Skin epidermis (tissue), 12 donors: ENCODE results near the gene NOL3.

Experiments
- H3K27ac ChIP-seq, 21 experiments: fragments of 200-600 bp; sonication (generic) in 11 of 21; one replicate each; pipeline ENCODE4 v1.5.0; 2020; ENCODE audit warnings: mild to moderate bottlenecking in 3 of 21, inconsistent platforms in 2 of 21, moderate library complexity in 2 of 21
- H3K4me3 ChIP-seq, 7 experiments: fragments of 200-600 bp; sonication (generic) in 2 of 7; one replicate each; pipeline ENCODE4 v1.5.0; 2020; ENCODE audit warnings: inconsistent platforms in 2 of 7, mild to moderate bottlenecking in 2 of 7, moderate library complexity in 1 of 7

The NOL3 gene

GRCh38 chr16:67151431-67152097, 18.8 kb upstream of the NOL3 start:
- Histone ChIP-seq H3K4me3 (peak overlapping the region in 4 of 7 experiments; percentile 51 to 69 (median 62)), H3K27ac (peak overlapping the region in 15 of 21 experiments; percentile 64 to 96 (median 84))

- Histone ChIP-seq H3K4me3 (peak overlapping the region in 3 of 7 experiments; percentile 9 to 23 (median 13)), H3K27ac (no peak overlapping the region)
Measured at GRCh38 chr16:67154578-67155294, 15.6 kb upstream of the NOL3 start.

GRCh38 chr16:67155295-67156142, 14.8 kb upstream of the NOL3 start:
- Histone ChIP-seq H3K4me3 (peak overlapping the region in 3 of 7 experiments; percentile 9 to 23 (median 13)), H3K27ac (no peak overlapping the region)

- no peak overlapping the region for H3K4me3 ChIP-seq
- H3K27ac ChIP-seq = peak overlapping the region in 1 of 21 experiments; percentile 96
Measured at GRCh38 chr16:67156143-67156844, 14.0 kb upstream of the NOL3 start.

GRCh38 chr16:67157106-67157748, 13.1 kb upstream of the NOL3 start:
- peak overlapping the region in 5 of 21 experiments; percentile 1 to 96 (median 38) for H3K27ac ChIP-seq
- no peak overlapping the region for H3K4me3 ChIP-seq

GRCh38 chr16:67157892-67158635, 12.3 kb upstream of the NOL3 start:
- H3K4me3 ChIP-seq = peak overlapping the region in 1 of 7 experiments; percentile 92
- peak overlapping the region in 12 of 21 experiments; percentile 11 to 97 (median 88) for H3K27ac ChIP-seq

- Histone ChIP-seq H3K4me3 (peak overlapping the region; percentile 70 to 97 (median 92)), H3K27ac (peak overlapping the region; percentile 54 to 97 (median 87))
Measured at GRCh38 chr16:67158637-67159600, 11.4 kb upstream of the NOL3 start.

GRCh38 chr16:67161595-67162058, 8.7 kb upstream of the NOL3 start:
- Histone ChIP-seq H3K27ac (peak overlapping the region in 1 of 21 experiments; percentile 30), H3K4me3 (peak overlapping the region in 5 of 7 experiments; percentile 81 to 97 (median 93))

- peak overlapping the region in 5 of 7 experiments; percentile 6 to 41 (median 24) for H3K4me3 ChIP-seq
Measured at GRCh38 chr16:67162506-67163163, 7.7 kb upstream of the NOL3 start.

GRCh38 chr16:67163164-67163998, 7.0 kb upstream of the NOL3 start:
- H3K27ac ChIP-seq = peak overlapping the region in 12 of 21 experiments; percentile 2 to 69 (median 40)
- peak overlapping the region; percentile 6 to 41 (median 23) for H3K4me3 ChIP-seq

More at GRCh38 chr16:67162506-67163163, 7.7 kb upstream of the NOL3 start:
- peak overlapping the region in 3 of 21 experiments; percentile 2 to 69 (median 40) for H3K27ac ChIP-seq

GRCh38 chr16:67163999-67164558, 6.3 kb upstream of the NOL3 start:
- Histone ChIP-seq H3K4me3 (peak overlapping the region; percentile 6 to 41 (median 23)), H3K27ac (peak overlapping the region in 12 of 21 experiments; percentile 2 to 69 (median 40))

GRCh38 chr16:67164599-67165061, 5.7 kb upstream of the NOL3 start, which contains the start of gene HSF4:
Gene HSF4 (plus strand): TSS chr16:67164745. CDS start chr16:67164812, 67 bp downstream.
- peak within 1 kb of the TSS in 13 of 21 experiments; percentile 2 to 69 (median 41) for H3K27ac ChIP-seq
- H3K4me3 ChIP-seq = peak within 1 kb of the TSS; percentile 6 to 41 (median 23)

GRCh38 chr16:67165121-67166078, 4.9 kb upstream of the NOL3 start:
- peak overlapping the region in 5 of 21 experiments; percentile 2 to 67 (median 47) for H3K27ac ChIP-seq
- peak overlapping the region in 1 of 7 experiments; percentile 41 for H3K4me3 ChIP-seq
